Hippocampal formation (tissue), 2 donors: Measurements from ENCODE around the gene ECE1.
A peak's percentile ranks its signal among the peaks of the same experiment; 100 is the strongest.

Experiments
- DNase-seq, 2 donors: peaks; one replicate each; lab custom pipeline; 2025; lab: John Stamatoyannopoulos, UW

Gene ECE1

GRCh38 chr1:21289700-21290545, at the start of gene ECE1:
TSS of gene ECE1 (minus strand) at chr1:21290463. CDS start at chr1:21290414, 49 bp downstream.
- DNase-seq = no peak

GRCh38 chr1:21339356-21340229, 49.3 kb upstream of the ECE1 start:
- no peak for DNase-seq

- DNase-seq = no peak
Observed at GRCh38 chr1:21338573-21339355, 48.5 kb upstream of the ECE1 start.

- DNase-seq = no peak
Observed at GRCh38 chr1:21337928-21338572, 47.8 kb upstream of the ECE1 start.

- DNase-seq = no peak
Observed at GRCh38 chr1:21337454-21337927, 47.2 kb upstream of the ECE1 start.

- no peak for DNase-seq
Observed at GRCh38 chr1:21337010-21337437, 46.8 kb upstream of the ECE1 start.

- DNase-seq = no peak
Observed at GRCh38 chr1:21335750-21336224, 45.5 kb upstream of the ECE1 start.

- no peak for DNase-seq
Observed at GRCh38 chr1:21335088-21335691, 44.9 kb upstream of the ECE1 start.

- peak in 1 of 2 donors; percentile 50 for DNase-seq
Observed at GRCh38 chr1:21334214-21335087, 44.2 kb upstream of the ECE1 start.

GRCh38 chr1:21333824-21334213, 43.6 kb upstream of the ECE1 start:
- no peak for DNase-seq

- DNase-seq = no peak
Observed at GRCh38 chr1:21332554-21333311, 42.5 kb upstream of the ECE1 start.

- no peak for DNase-seq
Observed at GRCh38 chr1:21331752-21332478, 41.7 kb upstream of the ECE1 start.

- DNase-seq = no peak
Observed at GRCh38 chr1:21330544-21330943, 40.3 kb upstream of the ECE1 start.

GRCh38 chr1:21329209-21329844, 39.1 kb upstream of the ECE1 start:
- DNase-seq = no peak

- DNase-seq = no peak
Observed at GRCh38 chr1:21327566-21328323, 37.5 kb upstream of the ECE1 start.

GRCh38 chr1:21326861-21327344, 36.6 kb upstream of the ECE1 start:
- no peak for DNase-seq
